ENCODE results near the gene ZNF750.

- TF ChIP-seq, protein P1, sequence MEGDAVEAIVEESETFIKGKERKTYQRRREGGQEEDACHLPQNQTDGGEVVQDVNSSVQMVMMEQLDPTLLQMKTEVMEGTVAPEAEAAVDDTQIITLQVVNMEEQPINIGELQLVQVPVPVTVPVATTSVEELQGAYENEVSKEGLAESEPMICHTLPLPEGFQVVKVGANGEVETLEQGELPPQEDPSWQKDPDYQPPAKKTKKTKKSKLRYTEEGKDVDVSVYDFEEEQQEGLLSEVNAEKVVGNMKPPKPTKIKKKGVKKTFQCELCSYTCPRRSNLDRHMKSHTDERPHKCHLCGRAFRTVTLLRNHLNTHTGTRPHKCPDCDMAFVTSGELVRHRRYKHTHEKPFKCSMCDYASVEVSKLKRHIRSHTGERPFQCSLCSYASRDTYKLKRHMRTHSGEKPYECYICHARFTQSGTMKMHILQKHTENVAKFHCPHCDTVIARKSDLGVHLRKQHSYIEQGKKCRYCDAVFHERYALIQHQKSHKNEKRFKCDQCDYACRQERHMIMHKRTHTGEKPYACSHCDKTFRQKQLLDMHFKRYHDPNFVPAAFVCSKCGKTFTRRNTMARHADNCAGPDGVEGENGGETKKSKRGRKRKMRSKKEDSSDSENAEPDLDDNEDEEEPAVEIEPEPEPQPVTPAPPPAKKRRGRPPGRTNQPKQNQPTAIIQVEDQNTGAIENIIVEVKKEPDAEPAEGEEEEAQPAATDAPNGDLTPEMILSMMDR (IDR thresholded peaks at IDR 0.05) = no peak
- no peak for TF ChIP-seq POLR2A (IDR thresholded peaks at IDR 0.05)
These were observed 609 bp upstream of the ZNF750 start for GRCh38 chr17:82840431-82840831.

Measured in lower leg skin (tissue), 3 donors.